ENCODE measurements around the gene LAMA5.

LAMA5 gene

GRCh38 chr20:62277253-62277652 lies 89.9 kb downstream of the LAMA5 start:
- DNase-seq = no peak

GRCh38 chr20:62276439-62276838 lies 90.7 kb downstream of the LAMA5 start:
- no peak for DNase-seq

GRCh38 chr20:62275219-62275618 lies 91.9 kb downstream of the LAMA5 start:
- no peak for DNase-seq

- no peak for DNase-seq
Measured at GRCh38 chr20:62274332-62274950, 92.7 kb downstream of the LAMA5 start.

- no peak for DNase-seq
Measured at GRCh38 chr20:62273416-62273815, 93.7 kb downstream of the LAMA5 start.

GRCh38 chr20:62272200-62272599 lies 94.9 kb downstream of the LAMA5 start:
- DNase-seq = no peak

- no peak for DNase-seq
Measured at GRCh38 chr20:62269871-62270270, 97.2 kb downstream of the LAMA5 start.

- DNase-seq = no peak
Measured at GRCh38 chr20:62269378-62269777, 97.7 kb downstream of the LAMA5 start.

- DNase-seq = no peak
Measured at GRCh38 chr20:62268228-62268900, 98.7 kb downstream of the LAMA5 start.

- no peak for DNase-seq
Measured at GRCh38 chr20:62267543-62267942, 99.6 kb downstream of the LAMA5 start.

- DNase-seq = no peak
Measured at GRCh38 chr20:62266851-62267250, 100.3 kb downstream of the LAMA5 start.

- DNase-seq = no peak
Measured at GRCh38 chr20:62266340-62266739, 100.8 kb downstream of the LAMA5 start.

- DNase-seq = no peak
Measured at GRCh38 chr20:62265365-62265764, 101.7 kb downstream of the LAMA5 start.

- DNase-seq = no peak
Measured at GRCh38 chr20:62263396-62263795, 103.7 kb downstream of the LAMA5 start.

- no peak for DNase-seq
Measured at GRCh38 chr20:62262064-62262463, 105.0 kb downstream of the LAMA5 start.

GRCh38 chr20:62259294-62259565 lies 107.9 kb downstream of the LAMA5 start:
- no peak for DNase-seq

Data from EL (cell line).